Activated CD8-positive, alpha-beta memory T cell treated with anti-CD3 and anti-CD28 coated beads for 24 hours (primary cell): ENCODE results near the gene EFHC2.
"Not testable (repeated sequence)": the region's sequence is repeated elsewhere in the genome, so short reads cannot be mapped to it uniquely, and the experiment has no call there.

Experiments used
- DNase-seq: peaks from one replicate; pipeline ENCODE4 v3.0.0-alpha.2; 2020

Gene EFHC2

DNA sequence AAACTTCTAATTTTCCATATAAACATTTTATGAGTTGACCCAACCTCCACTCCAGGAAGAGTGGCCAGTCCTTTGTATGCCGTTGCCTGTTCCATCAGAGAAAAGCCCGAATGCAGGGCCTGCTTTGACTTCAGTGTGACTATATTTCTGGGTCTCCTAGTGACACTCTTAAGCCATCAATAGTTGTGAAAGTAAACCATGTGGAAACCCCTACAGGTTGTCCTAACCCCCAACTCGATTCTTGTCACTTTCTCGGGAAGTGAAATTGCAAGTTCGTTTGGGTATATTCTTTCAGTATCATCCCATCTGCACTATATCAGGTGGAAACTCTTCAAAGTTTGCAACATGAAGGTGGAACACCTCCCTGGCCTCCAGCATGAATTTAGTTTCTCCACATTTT lies 52.8 kb downstream of the EFHC2 start:
- DNase-seq = no peak

DNA sequence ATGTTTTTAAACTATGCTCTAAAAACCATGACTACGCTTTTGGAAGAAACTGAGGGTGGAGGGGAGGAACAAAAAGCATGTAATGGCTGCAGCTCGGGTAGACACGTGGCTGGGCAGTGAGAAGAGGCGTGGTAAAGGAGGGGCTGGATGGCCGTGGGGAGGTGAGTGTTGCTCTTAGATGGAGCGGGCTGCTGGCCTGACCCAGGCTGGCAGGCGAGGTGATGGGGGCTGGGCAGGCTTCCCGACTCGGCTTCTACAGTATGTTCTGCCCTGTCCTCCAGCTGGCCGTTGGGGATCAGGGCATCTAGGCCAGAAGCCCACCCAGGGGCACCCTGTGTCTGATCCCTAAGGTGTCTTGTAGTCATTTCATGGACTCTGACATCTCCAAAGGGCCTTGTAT lies 60.7 kb downstream of the EFHC2 start:
- DNase-seq = no peak

DNA sequence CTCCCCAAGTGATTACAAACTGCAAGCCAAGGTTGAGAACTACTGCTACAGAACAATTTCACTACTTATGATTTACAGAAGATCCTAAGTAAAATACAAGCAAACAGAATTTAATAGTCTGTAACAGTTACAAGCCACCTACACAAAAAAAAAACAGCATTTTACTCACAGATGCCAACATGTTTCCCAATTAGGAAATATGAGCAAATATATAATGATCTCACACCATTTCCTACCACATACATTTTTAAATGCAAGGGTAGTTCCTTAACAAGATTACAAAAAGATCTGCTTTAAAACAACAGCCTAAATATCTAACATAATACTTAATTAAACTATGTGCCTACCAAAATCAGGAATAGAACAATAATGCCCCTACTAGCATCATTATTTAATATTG lies 63.4 kb downstream of the EFHC2 start:
- no peak for DNase-seq

DNA sequence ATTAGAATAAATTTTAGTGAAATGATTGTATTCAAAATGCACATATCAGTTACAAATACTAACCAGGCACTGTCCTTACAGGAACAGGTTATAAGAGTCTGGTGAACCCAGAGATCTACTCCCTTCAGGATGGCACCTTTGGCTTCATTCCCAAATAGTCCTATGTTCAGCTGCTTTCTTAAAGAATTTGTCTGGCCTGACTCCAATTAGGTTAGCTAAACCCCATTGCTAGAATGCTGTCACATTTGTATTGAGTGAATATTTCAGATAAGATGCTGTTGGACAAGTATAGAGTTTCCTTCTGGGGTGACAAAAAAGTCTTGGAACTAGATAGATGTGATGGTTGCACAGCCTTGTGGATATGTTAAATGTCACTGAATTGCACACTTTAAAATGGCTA lies 69.4 kb downstream of the EFHC2 start:
- DNase-seq = no peak

DNA sequence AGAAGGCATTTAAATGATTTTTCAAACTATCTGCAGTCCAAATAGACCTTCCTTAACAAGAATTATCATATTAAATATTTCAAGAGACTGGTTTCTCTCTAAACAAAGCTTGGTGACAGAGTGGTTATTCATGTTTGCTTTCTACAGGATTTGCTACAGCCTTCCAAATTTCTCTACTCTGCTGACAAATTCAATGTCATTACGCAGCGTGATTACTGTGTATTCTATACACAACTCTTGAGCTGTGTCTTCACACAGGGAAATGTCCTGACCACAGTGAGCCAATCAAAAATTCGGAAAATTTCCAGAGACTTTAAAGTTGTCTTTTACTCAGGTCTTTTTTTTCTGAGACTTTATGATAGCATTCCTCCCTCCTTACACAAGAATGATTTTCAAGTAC lies 75.6 kb downstream of the EFHC2 start:
- no peak for DNase-seq

DNA sequence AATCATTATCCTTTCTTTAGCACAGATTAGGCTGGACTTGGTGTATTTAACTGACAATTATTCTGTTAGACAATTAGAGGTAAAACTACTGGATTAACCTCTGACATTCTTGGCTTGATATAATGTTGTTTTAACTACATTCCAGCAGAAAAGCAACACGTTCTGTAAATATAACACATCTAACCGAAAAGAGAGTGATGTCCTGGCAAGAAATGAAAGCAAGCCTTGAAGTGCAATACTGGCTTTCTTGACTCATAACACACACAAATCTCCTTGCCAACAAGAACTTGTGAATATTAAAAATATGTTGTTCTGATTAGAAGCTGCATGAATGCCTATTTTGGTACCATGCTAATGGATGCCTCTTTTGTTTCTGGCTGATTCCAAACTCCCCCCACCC lies 76.4 kb downstream of the EFHC2 start:
- no peak for DNase-seq

DNA sequence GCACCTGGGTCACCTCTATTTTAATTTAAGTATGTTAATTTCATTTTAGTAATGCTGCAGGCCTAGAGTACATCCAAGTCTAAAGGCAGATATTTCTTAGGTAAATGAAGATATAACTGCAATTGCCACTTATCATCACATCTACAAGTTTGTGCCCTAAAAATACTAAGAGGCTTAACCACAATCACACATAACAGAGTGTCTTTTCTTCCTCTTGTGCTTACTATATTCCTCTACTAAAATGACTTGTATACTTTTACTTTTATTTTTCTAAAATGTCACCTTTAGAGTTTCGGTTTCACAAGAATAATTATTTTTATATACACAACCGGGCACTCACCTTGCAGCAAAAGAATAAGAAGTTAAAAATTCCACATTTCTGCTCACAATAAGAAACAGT lies 77.9 kb downstream of the EFHC2 start:
- no peak for DNase-seq

DNA sequence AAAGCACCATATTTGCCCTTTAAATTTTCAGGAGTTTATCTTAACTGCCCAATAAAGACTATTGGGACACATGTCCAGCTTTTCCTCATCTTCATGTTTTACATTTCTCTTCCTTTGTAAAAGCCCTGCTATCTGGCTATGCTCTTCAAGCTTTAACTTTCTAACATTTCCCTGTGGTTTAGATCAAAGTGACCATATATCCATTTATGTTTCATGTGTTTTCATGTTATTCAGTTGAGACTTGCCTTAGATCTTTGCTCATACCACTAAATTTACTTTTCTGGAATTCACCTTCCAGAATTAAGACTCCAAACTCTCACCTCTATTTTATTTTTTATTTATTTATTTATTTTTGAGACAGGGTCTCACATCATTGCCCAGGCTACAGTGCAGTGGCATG lies 78.5 kb downstream of the EFHC2 start:
- DNase-seq = no peak

DNA sequence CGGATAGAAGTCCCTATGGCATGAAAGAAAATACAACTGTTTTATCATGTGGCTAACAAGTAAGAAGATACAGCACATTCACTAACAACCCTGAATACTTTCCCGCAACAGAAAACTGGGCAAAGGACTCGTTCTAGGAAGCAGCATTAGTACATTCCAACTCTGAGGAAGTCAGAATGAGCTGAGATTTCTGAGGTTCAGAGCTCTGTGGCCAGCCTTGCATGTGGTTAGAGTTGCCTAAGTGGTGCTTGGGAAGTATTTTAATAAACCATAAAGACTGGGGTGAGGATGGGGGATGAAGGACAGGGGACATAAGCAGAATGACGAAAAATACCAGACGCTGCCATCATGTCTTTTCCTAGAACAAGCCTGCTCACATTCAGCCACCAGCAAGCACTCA lies 82.2 kb downstream of the EFHC2 start:
- DNase-seq = no peak

DNA sequence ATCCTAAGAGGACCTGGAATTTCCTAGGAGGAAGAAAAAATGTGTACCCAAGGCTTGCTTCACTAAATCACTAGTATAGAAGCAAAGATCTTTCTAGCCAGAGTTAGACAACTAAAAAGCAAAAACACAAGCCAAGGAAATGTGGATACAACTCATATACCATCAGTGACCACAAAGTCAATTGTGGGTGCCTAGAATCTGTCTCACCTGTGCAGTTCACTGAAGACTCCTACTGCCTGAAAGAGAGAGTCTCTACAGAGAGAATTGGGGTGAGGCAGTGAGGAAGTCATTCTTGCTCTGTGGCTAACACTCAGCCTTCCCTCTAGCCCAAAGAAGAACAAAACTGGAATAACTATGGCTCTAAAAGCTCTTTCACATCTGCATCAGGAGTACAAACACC lies 82.9 kb downstream of the EFHC2 start:
- DNase-seq = no peak

DNA sequence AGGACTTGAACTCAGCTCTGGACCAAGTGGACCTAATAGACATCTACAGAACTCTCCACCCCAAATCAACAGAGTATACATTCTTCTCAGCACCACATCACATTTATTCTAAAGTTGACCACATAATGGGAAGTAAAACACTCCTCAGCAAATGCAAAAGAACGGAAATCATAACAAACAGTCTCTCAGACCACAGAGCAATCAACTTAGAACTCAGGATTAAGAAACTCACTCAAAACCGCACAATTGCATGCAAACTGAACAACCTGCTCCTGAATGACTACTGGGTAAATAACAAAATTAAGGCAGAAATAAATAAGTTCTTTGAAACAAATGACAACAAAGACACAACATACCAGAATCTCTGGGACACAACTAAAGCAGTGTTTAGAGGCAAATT lies 87.7 kb downstream of the EFHC2 start:
- DNase-seq = not testable (repeated sequence)

DNA sequence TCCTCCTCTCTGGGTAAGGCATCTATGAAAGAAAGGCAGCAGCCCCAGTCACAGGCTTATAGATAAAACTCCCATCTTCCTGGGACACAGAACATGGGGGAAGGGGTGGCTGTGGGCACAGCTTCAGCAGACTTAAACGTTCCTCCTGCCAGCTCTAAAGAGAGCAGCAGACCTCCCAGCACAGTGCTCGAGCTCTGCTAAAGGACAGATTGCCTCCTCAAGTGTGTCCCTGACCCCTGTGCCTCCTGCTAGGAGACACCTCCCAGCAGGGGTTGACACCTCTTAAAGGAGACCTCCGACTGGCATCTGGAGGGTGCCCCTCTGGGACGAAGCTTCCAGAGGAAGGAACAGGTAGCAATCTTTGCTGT lies 89.9 kb downstream of the EFHC2 start:
- DNase-seq = no peak

DNA sequence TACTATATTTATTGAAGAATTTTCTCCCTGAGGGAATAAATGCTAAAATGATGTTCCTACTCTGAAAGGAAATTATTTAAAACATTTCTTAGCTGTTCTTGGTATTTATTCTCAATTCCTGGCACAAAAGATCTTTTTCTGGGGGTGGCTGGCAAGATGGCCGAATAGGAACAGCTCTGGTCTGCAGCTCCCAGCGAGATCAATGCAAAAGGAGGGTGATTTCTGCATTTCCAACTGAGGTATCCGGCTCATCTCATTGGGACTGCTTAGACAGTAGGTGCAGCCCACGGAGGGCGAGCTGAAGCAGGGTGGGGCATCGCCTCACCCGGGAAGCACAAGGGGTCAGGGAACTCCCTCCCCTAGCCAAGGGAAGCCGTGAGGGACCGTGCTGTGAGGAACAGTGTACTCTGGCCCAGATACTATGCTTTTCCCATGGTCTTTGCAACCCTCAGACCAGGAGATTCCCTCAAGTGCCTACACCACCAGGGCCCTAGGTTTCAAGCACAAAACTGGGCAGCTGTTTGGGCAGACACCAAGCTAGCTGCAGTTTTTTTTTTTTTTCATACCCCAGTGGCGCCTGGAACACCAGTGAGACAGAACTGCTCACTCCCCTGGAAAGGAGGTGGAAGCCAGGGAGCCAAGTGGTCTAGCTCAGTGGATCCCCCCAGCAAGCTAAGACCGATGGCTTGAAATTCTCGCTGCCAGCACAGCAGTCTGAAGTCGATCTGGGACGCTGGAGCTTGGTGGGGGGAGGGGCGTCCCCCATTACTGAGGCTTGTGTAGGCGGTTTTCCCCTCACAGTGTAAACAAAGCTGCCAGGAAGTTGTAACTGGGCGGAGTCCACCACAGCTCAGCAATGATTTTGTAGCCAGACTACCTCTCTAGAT lies 90.5 kb downstream of the EFHC2 start:
- peak; percentile 73 for DNase-seq

DNA sequence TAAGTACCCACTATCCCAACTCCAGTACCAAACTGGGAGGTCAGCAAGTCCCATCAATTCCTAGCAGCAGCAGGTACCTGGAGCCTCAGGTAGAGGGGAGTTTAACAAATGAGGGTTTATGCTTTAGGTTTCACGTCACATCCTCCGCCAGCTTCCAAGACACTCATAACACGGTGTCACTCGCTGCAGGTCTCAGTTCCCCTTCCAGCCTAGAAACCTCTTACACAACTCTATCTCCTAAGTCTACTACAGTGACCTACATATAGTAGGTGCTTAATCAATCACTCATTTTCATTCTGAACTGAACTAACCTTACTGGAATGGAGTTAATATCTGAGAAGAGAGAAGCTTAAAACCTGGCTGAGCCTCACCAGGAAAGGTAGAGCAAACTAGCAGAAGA lies 96.0 kb downstream of the EFHC2 start:
- DNase-seq = no peak

DNA sequence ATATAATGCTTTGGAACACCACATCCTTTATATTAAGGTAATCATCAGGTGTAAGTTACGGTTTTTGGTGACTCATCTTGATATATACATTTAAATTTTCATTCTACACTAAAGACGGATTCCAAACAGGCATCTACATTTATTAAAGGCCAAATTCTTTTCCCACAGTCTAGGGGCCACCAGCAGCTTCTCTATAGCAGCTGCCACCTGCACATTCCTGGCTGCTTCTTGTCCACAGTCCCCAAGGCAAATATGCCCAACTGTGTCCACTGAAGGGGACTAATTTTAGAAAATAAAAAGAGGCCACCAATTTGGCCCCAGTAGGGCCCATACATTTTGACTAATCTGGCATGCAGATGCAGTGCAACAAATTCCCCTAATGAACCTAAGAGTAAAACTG lies 96.6 kb downstream of the EFHC2 start:
- no peak for DNase-seq

DNA sequence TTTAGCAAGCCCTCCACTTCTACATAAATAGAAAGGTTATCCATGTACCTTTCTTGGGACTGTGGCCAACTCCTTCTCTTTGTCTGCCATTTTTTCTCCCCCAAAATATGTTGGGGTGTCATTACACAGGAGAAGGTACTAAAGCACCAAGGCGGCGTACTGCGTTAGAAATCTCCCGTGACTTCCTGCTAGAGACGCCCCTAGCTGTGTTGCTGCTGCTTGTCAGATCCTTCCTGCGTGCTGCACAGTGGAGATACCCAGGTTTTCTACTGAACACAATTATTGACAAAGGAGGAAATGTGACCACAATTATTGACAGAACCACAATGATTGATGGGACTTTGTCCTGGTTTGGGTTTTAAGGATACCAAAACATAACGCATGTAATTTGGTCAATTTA lies 97.7 kb downstream of the EFHC2 start:
- DNase-seq = no peak

DNA sequence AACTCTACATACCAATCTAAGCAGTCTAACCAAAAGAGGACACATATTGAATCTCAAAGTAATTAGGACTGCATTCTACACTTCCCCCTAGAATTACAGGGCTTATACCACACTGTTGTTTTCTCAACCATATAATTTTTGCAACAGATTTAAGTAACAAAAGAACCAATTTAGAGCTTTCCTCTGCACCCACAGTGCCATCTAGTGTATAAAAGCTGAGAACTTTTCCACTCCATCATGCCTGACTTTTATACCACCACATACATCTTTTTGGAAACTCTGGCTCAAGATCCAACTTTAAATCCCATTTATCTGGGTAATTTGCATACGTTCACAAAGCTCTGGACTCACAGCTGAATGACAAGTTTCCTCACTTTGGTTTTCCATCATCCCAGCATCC lies 99.5 kb downstream of the EFHC2 start:
- DNase-seq = no peak

DNA sequence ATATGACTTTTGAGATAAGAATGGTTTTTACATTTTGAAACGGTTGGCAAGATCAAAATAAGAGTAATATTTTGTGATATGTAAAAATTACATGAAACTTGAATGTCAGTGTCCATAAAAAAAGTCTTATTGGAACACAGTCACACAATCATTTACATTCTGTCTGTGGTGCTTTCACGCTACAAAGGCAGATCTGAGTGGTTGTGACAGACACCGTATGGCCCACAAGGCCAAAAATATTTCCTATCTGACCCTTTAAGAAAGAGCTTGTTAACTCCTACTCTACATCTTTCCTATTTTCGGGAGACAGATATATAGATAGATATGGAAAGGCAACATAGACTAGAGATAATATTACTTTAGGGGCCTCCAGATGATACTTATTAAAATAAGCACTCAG lies 101.9 kb downstream of the EFHC2 start:
- no peak for DNase-seq

DNA sequence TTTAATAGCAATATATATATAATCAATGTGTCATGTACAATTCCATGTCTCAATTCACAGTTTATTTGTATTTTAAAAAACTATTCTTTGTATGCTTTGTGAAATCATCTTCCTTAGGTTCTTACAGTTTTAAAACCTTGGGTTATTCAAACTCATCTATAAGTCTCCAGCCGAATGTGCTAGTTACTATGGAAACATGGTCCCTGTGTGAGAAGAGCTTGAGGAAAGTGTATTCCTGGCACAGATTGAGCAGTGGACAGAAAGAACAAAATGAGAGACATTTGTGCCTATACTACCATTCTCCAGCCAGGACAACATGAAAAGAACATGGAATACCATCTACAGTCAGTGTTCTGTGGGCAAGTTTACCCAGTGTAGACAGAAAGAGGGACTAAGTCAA lies 103.4 kb downstream of the EFHC2 start:
- DNase-seq = no peak

DNA sequence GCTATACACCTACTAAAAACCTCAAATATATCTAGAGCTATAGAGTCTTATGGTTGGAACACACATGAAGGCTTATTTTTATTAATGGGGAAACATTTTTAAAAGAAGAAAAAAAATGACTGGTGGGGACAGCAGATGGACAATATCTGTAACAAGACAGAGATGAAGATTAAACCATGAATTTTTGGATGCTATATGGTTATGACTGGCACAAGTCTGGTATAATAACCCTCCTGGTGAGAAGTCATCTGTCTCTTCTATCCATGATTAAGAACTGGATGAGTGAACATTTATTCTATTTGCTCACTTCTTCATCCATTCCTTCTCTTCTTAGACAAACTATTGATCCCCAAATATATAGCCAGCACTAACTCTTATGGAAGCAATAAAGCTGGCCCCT lies 104.4 kb downstream of the EFHC2 start:
- no peak for DNase-seq

DNA sequence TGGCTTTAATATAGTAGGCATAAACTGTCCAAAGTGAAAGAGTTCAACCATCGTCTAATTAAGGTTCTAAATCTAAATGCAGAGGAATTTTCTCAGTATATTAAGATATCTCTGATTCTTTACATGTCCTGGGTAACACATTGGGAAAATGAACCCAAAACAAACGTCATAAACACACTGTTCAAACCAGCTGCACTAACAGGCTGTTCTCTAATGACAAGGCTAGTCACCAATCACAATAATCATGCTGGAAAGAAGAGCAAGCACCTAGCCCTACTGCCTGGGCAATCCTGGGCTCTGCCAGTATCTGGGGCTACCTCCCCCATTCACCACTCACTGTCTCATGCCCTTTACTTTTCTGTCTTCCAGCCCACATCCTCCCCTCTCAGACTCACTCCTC lies 107.9 kb downstream of the EFHC2 start:
- no peak for DNase-seq

DNA sequence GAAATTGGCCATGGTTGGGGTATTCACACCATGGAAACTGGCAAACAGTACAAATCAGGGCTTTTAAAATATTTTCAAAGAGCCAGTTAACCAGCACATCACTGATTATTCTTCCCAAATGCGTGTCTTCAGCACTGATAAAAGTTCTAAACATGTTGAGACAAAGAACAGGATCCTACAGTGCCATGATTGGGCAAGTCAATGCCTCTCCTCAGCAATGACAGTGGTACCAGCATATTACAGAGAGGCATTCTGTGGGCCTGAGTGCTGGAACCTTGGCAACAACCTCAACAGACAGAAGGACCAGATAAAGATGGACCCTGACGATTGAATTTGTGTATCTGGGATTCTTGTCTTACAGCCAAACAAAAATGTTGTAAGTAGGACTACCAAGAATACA lies 108.9 kb downstream of the EFHC2 start:
- no peak for DNase-seq

DNA sequence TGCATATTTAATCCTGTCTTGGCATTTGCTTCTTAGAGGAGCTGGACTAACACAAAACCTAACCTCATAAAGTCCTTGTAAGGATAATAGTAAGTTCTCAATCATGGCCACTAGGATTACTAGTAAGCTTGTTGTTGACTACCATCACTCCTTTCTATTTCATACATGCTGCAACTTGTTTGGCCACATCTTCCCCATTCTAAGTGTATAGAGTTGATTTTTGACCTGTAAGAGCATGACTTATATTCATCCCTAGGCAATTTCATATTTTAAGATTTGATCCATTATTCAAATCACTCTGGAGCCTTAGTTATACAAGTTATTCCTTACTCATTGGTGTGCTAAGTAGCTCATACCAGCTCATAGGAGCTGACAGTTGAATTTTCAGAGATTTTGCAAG lies 109.4 kb downstream of the EFHC2 start:
- DNase-seq = no peak

DNA sequence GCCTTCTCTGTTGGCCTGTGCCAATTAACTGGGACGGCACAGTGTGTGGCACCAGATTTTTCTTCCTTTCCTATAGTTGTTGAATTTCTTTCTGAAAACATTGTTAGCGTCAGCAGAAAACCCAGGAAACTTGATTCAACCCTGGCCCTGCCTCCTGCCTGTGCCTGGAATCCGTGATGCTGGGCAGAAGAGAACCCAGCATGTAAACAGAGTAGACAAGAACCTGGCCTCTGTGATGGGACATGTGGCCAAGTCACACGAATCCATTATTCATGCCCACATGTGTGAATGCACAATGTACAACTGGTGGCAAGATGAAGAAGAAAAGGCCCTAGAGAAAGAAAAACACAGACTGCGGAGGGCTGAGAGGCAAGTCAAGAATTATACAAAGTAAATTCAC lies 111.4 kb downstream of the EFHC2 start:
- no peak for DNase-seq

DNA sequence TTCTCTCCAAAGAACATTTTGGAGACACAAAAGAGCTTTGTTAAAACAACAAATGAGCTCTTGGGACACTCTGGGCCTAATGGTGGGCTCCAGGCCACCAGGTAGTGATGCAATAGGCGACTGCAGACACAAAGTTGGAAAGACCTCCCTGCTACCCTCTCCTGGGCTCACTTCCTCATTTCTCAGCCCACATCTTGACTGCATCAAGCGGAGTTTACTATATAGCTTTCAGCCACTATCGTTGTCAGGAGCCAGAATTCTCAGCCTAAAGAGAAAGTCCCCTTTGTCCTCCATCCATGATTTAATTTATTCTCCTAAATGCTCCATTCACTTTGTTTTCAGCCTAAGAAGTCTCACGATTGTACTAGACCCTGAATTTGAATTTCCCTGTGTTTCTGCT lies 114.9 kb downstream of the EFHC2 start:
- DNase-seq = no peak

DNA sequence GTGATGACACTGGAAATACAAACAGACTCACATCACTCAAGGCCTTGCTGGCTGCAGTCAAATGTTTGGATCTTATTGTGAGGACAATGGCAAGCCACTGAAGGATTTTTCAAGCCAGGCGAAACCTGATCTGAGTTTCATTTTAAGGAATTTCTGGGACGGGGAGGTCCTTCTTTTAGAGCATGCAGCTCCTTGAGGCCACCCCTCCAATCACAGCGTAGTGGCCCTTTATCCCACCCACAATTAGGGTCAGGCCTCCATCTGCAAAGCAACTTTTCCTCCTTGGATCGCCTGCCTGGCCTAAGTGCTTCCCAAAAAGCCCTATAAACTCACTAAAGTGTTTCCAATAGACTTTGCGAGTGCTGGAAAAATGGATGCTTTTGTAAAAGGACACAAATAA lies 115.5 kb downstream of the EFHC2 start:
- DNase-seq = no peak
